Stimulated activated CD8-positive, alpha-beta memory T cell treated with anti-CD3 and anti-CD28 coated beads, Interleukin-4, amount 100 ng/mL, for 48 hours (primary cell): ENCODE results near the gene PTGES2.
"Not testable (repeated sequence)": the region's sequence is repeated elsewhere in the genome, so short reads cannot be mapped to it uniquely, and the experiment has no call there.

Experiments used
- DNase-seq: peaks from one replicate; pipeline ENCODE4 v3.0.0-alpha.2; 2020

Gene PTGES2

GRCh38 chr9:128118971-128119665 is 8.4 kb downstream of the PTGES2 start:
- no peak for DNase-seq

DNA sequence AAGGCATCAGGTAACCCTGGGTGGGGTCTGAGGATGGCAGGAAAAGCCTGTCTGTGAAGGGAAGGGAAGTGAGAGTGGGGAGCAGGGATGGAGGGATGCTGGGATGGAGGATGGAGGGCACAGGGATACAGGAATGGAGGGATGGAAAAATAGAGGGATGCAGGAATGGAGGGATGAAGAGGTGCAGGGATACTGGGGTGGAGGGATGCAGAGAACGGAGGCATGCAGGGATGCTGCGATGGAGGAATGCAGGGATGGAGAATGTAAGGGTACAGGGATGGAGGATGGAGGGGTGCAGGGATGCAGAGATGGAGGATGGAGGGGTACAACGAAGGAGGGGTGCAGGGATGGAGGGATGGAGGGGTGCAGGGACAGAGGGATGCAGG is 9.1 kb downstream of the PTGES2 start:
- DNase-seq: no peak

- peak; percentile 100 for DNase-seq
Observed at GRCh38 chr9:128117613-128118471, 9.7 kb downstream of the PTGES2 start.

DNA sequence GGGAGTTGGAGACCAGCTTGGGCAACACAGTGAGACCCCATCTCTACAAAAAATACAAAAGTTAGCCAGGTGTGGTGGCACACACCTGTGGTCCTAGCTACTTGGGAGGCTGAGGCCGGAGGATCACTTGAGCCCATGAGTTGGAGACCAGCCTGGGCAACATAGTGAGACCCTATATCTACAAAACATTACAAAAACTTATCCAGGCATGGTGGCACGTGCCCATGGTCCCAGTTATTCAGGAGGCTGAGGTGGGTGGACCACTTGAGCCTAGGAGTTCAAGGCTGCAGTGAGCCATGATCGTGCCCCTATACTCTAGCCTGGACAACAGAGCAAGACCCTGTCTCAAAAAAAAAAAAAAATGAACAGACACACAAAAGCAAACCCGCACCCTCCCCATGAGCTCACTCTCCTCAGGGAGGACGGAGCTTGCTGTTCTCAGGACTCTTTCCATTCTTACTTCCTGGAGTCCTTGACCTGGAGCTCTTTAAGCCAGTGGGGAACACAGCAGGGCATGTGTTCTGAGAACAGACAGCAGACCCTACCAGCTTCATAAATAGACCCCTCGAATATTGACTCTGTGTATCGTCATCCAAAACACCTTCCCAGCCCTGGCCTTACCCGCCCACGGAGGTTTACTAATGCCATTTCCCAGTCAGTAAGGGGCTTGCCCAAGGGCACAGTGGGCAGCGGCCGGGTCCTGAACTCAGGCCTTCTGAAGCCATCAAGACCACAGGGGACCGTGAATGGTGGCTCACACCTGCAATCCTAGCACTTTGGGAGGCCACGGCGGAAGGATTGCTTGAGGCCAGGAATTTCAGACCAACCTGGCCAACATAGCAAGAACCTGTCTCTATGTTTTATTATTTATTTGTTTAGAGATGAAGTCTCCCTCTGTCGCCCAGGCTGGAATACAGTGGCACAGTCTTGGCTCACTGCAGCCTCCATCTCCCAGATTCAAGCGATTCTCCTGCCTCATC is 11.1 kb downstream of the PTGES2 start:
- DNase-seq: no peak

DNA sequence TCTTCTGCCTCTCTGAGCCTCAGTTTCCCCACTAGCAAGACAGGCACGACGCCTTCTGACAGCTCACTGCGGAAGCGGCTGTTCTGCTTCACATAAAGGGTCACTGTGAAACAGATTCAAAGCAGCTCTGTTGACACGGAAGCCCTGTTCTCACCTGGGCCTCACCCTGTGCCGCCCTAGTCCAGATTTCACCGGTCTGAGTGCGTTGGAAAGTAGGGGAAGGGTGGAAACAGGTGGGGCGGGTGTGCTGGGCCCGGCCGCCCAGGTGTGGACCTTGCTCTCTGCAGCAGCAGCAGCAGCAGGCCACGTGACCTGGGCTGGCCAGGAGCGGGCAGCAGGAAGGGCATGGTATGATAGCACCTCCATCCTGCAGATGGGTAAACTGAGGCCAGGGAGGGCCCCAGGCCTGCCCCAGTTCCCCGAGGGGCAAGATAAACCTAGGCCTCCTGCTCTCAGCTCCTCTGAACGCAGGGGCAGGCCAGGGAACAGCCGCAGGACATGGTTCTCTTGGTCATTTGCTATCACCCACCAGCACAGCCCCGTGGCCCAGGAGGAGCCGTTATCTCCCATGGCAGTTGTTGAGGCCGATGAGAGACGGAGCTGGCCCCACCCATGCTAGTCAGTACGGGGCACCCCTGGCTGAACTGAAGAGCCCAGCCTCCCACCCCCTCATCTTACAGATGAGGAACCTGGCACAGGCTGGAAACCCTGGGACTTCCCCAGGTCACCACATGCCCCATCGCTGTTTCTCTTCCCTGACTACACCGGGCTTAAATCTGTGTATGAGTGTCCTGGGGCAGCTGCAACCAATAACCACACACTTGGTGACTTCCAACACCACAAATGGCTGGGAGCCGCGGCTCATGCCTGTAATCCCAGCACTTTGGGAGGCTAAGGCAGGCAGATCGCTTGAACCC is 12.1 kb downstream of the PTGES2 start:
- no peak for DNase-seq

DNA sequence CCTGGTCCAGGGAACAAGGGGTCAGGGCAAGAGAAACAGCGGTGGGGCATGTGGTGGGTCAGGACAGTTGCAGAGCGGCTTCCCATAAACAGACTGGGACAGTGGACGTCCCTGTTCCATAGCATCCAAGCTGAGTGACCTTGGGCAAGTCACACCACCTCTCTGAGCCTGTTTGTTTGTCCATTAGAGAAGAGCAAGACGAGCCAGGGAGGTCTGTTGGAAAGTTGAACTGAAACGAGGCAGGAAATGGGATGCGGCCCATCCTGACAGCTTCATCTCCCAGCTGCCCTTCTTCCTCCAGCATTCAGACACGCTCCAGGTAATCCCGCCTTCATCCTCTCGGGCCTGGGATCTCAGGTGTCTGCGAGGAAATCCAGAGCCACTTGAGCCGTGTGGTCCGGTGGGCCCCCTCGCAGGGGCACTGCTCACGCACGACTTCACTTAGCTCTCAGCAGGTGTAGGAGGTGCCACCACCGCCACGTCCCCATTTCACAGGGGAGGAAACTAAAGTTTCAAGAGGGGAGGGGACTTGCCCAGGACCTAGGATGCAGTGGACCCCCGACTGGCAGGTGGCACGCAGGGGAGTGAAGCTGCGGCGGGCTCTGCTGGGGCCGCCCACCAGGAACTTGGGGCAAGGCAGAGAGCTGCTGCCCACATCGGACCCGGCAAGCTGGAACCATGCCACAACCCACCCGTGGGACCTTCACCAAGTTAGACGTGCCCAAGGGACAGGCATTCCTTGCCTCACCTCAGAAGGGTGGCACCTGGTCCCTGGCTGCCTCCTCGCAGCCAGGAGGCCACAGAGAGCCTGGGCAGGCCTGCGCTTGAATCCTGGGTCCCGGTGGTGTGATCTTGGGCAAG is 13.0 kb downstream of the PTGES2 start:
- DNase-seq: no peak

DNA sequence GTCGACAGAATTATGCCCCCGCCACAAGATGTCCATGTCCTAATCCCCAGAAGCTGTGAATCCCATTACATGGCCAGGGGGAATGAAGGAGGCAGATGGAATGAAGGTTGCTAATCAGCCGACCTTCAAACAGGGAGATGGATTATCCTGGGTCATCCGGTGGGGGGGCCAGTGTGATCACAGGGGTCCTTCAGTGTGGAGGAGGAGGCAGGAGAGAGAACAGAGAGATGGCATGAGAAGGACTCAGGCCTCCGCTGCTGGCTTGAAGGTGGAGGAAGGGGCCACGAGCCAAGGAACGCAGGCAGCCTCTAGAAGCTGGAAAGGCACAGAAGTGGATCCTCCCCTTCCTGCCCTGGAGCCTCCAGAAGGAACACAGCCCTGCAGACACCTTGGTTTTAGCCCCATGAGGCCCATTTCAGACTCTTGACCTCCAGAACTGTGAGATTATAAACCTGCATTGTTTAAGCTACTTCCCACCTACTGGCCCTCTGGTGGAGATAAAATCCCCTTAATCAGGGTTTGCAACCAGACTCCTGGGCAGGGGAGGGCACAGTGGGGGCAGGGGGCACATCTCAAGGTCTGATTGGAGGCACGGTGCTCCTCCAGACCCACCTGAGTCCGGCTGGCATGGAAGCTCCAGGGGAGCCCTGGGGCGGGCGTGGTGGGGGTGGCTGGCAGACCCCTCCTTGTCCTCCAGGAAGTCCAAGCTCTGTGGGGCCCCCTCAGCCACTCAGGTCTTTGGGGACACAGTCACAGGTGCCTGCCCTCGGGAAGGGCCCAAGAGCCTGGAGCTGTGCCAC is 13.8 kb downstream of the PTGES2 start:
- no peak for DNase-seq

DNA sequence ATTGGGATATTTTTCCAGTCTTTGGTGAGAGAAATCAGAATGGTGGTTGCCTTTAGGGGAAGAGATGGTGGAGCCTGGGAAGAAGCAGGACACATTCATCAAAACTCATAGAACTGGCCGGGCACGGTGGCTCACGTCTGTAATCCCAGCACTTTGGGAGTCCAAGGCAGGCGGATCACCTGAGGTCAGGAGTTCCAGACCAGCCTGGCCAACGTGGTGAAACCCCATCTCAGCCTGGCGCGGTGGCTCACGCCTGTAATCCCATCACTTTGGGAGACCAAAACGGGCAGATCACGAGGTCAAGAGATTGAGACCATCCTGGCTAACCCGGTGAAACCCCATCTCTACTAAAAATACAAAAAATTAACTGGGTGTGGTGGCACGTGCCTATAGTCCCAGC is 15.8 kb downstream of the PTGES2 start:
- DNase-seq: not testable (repeated sequence)

- no peak for DNase-seq
Observed at GRCh38 chr9:128109050-128109709, 18.3 kb downstream of the PTGES2 start.

GRCh38 chr9:128108269-128109049 is 19.1 kb downstream of the PTGES2 start:
- DNase-seq: no peak

DNA sequence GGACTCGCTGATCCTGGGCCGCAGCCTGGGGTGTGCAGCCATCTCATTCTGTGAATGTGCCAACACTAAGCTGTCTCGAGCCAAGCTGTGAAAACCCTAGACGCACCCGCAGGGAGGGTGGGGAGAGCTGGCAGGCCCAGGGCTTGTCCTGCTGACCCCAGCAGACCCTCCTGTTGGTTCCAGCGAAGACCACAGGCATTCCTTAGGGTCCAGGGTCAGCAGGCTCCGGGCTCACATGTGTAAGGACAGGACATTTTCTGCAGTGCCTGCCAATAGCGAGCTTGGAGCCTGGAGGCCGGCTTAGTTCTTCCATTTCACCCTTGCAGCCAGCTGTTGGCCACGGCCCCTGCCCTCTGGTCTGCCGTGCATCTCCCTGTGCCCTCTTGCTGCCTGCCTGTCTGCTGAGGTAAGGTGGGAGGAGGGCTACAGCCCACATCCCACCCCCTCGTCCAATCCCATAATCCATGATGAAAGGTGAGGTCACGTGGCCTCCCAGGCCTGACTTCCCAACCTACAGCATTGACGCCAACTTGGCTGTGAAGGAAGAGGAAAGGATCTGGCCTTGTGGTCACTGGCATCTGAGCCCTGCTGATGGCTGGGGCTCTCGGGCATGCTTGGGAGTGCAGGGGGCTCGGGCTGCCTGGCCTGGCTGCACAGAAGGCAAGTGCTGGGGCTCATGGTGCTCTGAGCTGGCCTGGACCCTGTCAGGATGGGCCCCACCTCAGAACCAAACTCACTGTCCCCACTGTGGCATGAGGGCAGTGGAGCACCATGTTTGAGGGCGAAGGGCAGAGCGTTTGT is 19.9 kb downstream of the PTGES2 start:
- DNase-seq: no peak

- no peak for DNase-seq
Observed at GRCh38 chr9:128106940-128107467, 20.5 kb downstream of the PTGES2 start.

DNA sequence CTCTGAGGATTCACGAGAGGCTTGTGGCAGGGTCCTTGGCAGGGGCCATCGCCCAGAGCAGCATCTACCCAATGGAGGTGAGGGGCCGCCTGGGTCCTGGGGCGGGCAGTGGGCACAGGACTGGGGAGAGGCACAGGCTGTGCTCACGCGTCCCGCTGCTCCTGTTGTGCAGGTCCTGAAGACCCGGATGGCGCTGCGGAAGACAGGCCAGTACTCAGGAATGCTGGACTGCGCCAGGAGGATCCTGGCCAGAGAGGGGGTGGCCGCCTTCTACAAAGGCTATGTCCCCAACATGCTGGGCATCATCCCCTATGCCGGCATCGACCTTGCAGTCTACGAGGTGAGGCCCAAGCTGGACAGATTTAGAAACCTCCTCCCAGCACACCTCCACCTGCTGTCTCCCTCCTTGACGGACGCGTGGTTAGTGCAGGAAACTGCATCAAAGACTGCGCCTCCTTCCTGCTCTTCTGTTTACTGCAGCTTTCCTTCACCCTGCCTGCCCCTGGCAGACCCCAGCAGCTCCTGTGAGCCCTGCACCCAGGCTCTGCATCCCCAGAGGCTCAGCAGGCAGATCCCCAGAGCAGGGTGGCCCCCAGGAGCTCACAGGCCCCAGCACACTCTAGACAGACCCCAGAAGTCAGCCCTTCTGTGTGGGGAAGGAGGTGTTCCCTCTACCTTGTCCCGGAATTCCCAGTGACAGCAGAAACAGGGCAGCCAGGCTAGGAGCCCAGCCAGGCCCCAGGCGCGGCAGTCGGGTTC is 21.2 kb downstream of the PTGES2 start:
- DNase-seq: no peak

DNA sequence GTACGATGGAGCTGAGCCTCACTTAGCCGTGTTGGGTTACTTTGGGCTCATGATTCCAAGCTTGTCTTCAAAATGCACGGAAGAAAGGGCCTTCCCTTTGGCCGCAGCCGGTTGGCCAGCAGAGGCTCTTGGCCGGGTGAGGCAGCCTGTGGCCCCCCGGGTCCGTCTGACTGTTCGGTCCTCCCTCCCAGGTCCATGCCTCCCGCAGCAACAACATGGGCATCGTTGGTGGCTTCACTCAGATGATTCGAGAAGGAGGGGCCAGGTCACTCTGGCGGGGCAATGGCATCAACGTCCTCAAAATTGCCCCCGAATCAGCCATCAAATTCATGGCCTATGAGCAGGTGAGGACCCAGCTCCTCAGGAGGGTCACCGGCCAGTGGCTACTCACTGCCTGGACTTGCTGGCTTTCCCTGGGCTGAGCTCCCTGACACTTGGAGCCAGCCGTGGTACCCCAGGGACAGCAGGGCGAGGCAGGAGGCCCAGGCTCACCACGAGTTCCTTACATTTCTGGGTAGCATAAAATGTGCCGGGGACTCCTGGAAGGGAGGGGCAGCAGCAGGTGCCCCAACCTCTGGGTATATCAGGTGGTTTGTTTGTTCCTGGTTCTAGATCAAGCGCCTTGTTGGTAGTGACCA is 21.9 kb downstream of the PTGES2 start:
- no peak for DNase-seq

- no peak for DNase-seq
Observed at GRCh38 chr9:128104171-128104618, 23.3 kb downstream of the PTGES2 start.

GRCh38 chr9:128103589-128103962 is 24.0 kb downstream of the PTGES2 start:
- DNase-seq: peak; percentile 46
